RWPE1 (cell line): ENCODE data around the gene AIG1.

Experiments
- CTCF ChIA-PET: fragments of 350-600 bp; sonication (Branson Sonifier 250); formaldehyde crosslinking; extraction: SDS; loops from one replicate; lab custom pipeline; 2021; lab: Yijun Ruan, JAX
- POLR2A ChIA-PET: fragments of 400-600 bp; formaldehyde crosslinking; extraction: SDS; loops from one replicate; lab custom pipeline; 2020; ENCODE audit warnings: antibody characterized with exemption; ENCODE audit not compliant: low non-redundant PET; lab: Yijun Ruan, JAX
- DNase-seq: peaks from one replicate; pipeline ENCODE4 v3.0.0; 2012; ENCODE audit warnings: low spot score
- H3K27ac ChIP-seq: fragments of 450-650 bp; 2 replicates; pipeline ENCODE4 v1.5.1; 2017
- TF ChIP-seq, protein P1 (sequence below): fragments of 450-650 bp; conservative IDR thresholded peaks from 2 replicates; pipeline ENCODE4 v1.5.1; 2017; ENCODE audit warnings: low read depth, mild to moderate bottlenecking

AIG1 gene

DNA sequence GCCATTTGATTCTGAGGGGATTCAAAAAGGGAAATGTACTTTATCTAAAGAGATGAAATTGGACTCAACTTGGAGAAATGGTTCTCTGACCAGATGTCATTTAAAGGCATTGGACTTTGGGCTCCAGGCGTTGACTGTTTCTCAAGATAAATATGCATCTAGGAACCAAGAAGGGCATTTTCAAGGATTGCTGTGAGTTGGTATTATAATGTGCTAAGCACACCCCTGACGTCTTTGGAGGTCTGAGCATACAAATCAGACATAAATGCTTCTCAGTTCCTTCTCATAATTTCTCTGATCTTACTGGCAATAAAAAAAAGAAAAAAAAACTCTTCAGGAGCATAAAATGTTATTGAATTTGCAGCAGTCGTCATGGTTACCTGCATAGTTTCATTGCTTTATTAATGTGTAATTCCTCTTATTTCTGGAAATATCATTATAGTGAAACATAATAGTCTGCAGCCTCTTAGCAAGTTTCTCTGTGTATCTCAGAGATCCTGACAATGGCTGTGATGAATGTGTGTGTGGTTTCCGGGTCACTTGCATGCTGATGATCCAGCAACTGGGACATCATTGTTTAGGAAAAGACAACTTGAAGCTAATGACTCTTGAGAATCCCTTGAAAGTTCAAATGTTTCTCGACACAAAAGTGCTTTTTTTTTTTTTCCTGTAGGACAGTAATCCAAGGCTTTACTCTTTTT lies 136.0 kb downstream of the AIG1 start:
- TF ChIP-seq, protein P1, sequence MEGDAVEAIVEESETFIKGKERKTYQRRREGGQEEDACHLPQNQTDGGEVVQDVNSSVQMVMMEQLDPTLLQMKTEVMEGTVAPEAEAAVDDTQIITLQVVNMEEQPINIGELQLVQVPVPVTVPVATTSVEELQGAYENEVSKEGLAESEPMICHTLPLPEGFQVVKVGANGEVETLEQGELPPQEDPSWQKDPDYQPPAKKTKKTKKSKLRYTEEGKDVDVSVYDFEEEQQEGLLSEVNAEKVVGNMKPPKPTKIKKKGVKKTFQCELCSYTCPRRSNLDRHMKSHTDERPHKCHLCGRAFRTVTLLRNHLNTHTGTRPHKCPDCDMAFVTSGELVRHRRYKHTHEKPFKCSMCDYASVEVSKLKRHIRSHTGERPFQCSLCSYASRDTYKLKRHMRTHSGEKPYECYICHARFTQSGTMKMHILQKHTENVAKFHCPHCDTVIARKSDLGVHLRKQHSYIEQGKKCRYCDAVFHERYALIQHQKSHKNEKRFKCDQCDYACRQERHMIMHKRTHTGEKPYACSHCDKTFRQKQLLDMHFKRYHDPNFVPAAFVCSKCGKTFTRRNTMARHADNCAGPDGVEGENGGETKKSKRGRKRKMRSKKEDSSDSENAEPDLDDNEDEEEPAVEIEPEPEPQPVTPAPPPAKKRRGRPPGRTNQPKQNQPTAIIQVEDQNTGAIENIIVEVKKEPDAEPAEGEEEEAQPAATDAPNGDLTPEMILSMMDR = no peak
- POLR2A ChIA-PET = no interaction called here
- CTCF ChIA-PET = interaction anchor here (0.6 kb wide), 1 partner anchor 1701 kb away, joined by 3 read pairs; no protein-coding TSS in a partner anchor
- no peak overlapping the region for H3K27ac ChIP-seq
- no peak for DNase-seq

DNA sequence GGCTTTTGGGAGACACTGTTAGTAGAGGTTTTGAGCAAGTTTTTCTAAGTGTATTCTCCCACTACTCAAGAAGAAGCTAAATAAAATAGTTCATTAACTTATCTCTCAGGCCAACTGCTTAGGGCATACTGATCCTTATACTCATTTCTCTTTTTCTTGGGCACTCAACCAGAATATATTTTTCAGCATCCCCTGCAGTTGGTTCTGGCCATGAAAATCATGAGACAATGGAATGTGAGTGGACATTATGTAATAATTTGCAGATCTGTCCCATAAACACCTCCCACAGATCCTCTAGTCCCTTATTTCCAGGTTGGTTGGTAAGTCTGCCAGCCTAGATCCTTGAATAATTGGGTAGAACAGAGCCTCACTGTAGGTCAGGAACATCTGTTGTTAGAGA lies 136.7 kb downstream of the AIG1 start:
- CTCF ChIA-PET = interaction anchor here (0.6 kb wide), 1 partner anchor 1702 kb away, joined by 3 read pairs; no protein-coding TSS in a partner anchor
- no peak overlapping the region for H3K27ac ChIP-seq

DNA sequence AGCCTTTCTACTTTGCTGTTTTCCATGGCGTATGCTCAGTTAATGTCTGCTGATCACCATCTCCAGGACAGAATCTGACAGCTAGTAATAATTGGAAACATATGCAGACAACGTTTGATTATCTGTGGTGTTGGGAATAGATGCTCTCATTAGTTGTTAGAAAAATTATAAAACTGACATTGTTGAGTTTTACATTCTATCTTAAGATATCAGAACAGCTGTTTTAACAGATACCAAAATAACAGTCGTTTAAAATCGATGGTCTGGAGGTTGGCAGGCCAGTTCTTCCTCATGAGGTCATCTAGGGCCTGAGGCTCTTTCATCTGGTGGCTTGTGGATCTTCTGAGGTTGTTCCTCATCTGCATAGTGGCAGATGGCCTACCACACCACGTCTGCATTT lies 137.6 kb downstream of the AIG1 start:
- POLR2A ChIA-PET = no interaction called here
- CTCF ChIA-PET = no interaction called here
- TF ChIP-seq, protein P1 = no peak
- H3K27ac ChIP-seq = no peak overlapping the region
- no peak for DNase-seq

More for the DNA sequence above, 136.7 kb downstream of the AIG1 start:
- no peak for DNase-seq
- TF ChIP-seq, protein P1 = no peak
- POLR2A ChIA-PET = no interaction called here

DNA sequence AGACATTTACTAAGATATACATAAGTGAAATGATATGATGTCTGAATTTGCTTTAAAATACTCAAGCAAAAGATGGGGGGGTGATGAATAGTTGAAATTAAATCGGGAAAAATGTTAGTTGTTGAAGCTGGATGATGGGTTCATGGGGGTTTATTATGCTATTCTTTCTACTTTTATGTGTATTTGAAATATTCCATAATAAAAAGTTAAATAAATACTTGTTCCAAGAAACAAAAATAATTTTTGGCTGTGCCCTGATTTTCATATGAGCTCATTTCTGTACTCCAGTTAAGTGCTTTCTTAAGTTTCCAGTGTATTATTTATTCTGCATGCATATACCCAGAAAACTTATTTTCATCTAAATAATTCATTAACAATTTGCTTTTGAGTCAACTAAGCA lies 138.6 kb downstream of the AIG1 start:
- POLR2A ChIA-PET = no interaction called here
- no peak for DNase-seq
- TF ChIP-seq, protein P1 = no peak
- CTCF ChIA-PET = no interaction called here
- no peak overlapping the region for H3K27ac ChIP-seq

DNA sequence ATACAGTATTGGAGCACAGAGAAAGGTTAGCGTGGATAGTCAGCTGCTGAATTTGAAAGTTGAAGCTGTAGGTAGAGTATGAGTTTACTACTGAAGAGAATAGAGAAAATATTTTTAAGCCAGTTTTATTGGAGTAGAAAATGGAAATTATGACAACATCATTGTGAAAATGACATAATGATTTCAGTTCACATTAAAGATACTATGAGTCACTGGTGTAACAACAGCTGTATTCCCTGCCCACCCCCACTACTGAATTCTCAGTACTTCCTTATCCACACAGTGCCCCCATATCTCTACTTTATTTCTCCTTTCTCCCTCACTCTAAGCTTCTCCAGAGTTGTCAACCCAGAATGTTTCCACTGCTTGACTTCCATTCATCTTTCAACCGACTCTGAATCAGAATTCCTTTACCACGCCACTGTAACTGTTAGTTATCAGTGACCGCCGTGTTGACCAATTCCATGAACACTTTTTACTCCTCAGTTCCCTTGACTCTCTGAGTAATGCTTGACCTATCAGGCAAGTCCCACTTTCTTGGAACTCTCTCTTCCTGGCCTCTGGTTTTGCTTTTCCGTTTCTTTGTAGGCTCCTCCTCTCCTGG lies 139.6 kb downstream of the AIG1 start:
- ChIA-PET POLR2A (no interaction called here), CTCF (no interaction called here)
- TF ChIP-seq, protein P1 = no peak
- no peak overlapping the region for H3K27ac ChIP-seq
- DNase-seq = no peak

DNA sequence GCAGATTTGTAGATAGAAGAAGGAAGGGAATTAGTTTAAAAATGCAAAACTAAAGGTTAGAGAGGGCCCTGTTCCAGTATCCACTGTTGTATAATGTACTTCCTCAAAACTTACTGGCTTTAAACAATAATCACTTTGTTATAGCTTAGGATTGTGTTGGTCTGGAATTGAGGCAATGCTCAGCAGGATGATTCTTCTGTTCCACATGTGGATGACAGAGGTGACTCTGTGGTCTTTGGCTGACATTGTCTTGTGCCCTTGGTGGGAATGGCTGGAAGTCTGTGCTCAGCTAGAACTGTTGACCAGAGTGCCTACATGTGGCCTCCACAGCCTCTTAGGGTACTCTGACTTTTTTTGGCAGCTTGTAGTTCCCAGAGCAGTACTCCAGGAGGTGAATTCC lies 143.4 kb downstream of the AIG1 start:
- TF ChIP-seq, protein P1 = no peak
- H3K27ac ChIP-seq = no peak overlapping the region
- DNase-seq = no peak
- POLR2A ChIA-PET = no interaction called here
- CTCF ChIA-PET = no interaction called here
